H9 (cell line): ENCODE measurements around the gene HSD17B12. TPM values are rescaled to one million over a fixed set of nuclear protein-coding genes. Genes with fewer than 3 reads are reported as not detected.

Experiments used
- DNase-seq: peaks from one replicate; pipeline ENCODE4 v3.0.0-alpha.2; 2017
- H2AFZ ChIP-seq: one replicate; pipeline ENCODE4 v1.6.1; 2013; ENCODE audit warnings: mild to moderate bottlenecking, low read length, control low read depth, moderate library complexity
- H2AK5ac ChIP-seq: 2 replicates; pipeline ENCODE4 v1.6.1; 2013; ENCODE audit warnings: low read length, control low read depth, mixed read lengths; ENCODE audit not compliant: insufficient read length
- H2BK120ac ChIP-seq: one replicate; pipeline ENCODE4 v1.6.1; 2013; ENCODE audit warnings: low read depth, mild to moderate bottlenecking, low read length, control low read depth, inconsistent platforms; ENCODE audit not compliant: poor library complexity, severe bottlenecking
- H2BK12ac ChIP-seq: 2 replicates; pipeline ENCODE4 v1.6.1; 2013; ENCODE audit warnings: low read length, control low read depth, mixed read lengths, low read depth; ENCODE audit not compliant: insufficient read length
- H2BK15ac ChIP-seq: 2 replicates; pipeline ENCODE4 v1.6.1; 2013; ENCODE audit warnings: low read depth, low read length, control low read depth
- H2BK20ac ChIP-seq: one replicate; pipeline ENCODE4 v1.6.1; 2013; ENCODE audit warnings: low read depth, mild to moderate bottlenecking, low read length, control low read depth, inconsistent platforms; ENCODE audit not compliant: poor library complexity, severe bottlenecking
- H2BK5ac ChIP-seq: 2 replicates; pipeline ENCODE4 v1.6.1; 2013; ENCODE audit warnings: low read length, control low read depth, mixed read lengths; ENCODE audit not compliant: insufficient read length
- H3K14ac ChIP-seq: 2 replicates; pipeline ENCODE4 v1.6.1; 2013; ENCODE audit warnings: low read length, control low read depth; ENCODE audit not compliant: insufficient read depth
- H3K18ac ChIP-seq: 2 replicates; pipeline ENCODE4 v1.6.1; 2013; ENCODE audit warnings: low read depth, mild to moderate bottlenecking, mixed read lengths, low read length, control low read depth; ENCODE audit not compliant: insufficient read length
- H3K23ac ChIP-seq: 2 replicates; pipeline ENCODE4 v1.6.1; 2013; ENCODE audit warnings: low read length, control low read depth, mixed read lengths, low read depth; ENCODE audit not compliant: insufficient read length
- H3K23me2 ChIP-seq: 2 replicates; pipeline ENCODE4 v1.6.1; 2013; ENCODE audit warnings: low read depth, mild to moderate bottlenecking, mixed read lengths, low read length, control low read depth; ENCODE audit not compliant: insufficient read length, poor library complexity, severe bottlenecking
- H3K27ac ChIP-seq: 2 replicates; pipeline ENCODE4 v1.5.1; 2013; ENCODE audit warnings: low read length, control low read depth, mixed read lengths, low read depth; ENCODE audit not compliant: insufficient read length
- H3K27me3 ChIP-seq: 2 replicates; pipeline ENCODE4 v1.6.1; 2013; ENCODE audit warnings: low read length, control low read depth, inconsistent platforms; ENCODE audit not compliant: insufficient read depth
- H3K4ac ChIP-seq: 2 replicates; pipeline ENCODE4 v1.6.1; 2013; ENCODE audit warnings: low read depth, mild to moderate bottlenecking, control low read depth, inconsistent platforms, low read length, moderate library complexity
- H3K4me1 ChIP-seq: 2 replicates; pipeline ENCODE4 v1.6.1; 2013; ENCODE audit warnings: low read length, control low read depth, inconsistent platforms; ENCODE audit not compliant: insufficient read depth
- H3K4me2 ChIP-seq: 2 replicates; pipeline ENCODE4 v1.6.1; 2013; ENCODE audit warnings: low read length, control low read depth, mixed read lengths; ENCODE audit not compliant: insufficient read length, insufficient read depth
- H3K56ac ChIP-seq: 2 replicates; pipeline ENCODE4 v1.6.1; 2013; ENCODE audit warnings: low read depth, mild to moderate bottlenecking, mixed read lengths, low read length, control low read depth; ENCODE audit not compliant: insufficient read length
- H3K79me1 ChIP-seq: 2 replicates; pipeline ENCODE4 v1.6.1; 2013; ENCODE audit warnings: low read depth, mild to moderate bottlenecking, moderate library complexity, low read length, control low read depth, inconsistent platforms; ENCODE audit not compliant: insufficient read depth, poor library complexity, severe bottlenecking
- H3K79me2 ChIP-seq: 2 replicates; pipeline ENCODE4 v1.6.1; 2013; ENCODE audit warnings: low read length, control low read depth, inconsistent platforms; ENCODE audit not compliant: insufficient read depth
- H3K9ac ChIP-seq: 2 replicates; pipeline ENCODE4 v1.6.1; 2013; ENCODE audit warnings: low read length, control low read depth, mixed read lengths; ENCODE audit not compliant: insufficient read length; ENCODE audit errors: extremely low read depth
- H3K9me3 ChIP-seq: one replicate; pipeline ENCODE4 v1.6.1; 2013; ENCODE audit warnings: low read depth, low read length, inconsistent platforms; ENCODE audit not compliant: control insufficient read depth
- H3T11ph ChIP-seq: one replicate; pipeline ENCODE4 v1.6.1; 2013; ENCODE audit warnings: mild to moderate bottlenecking, low read length, control low read depth, inconsistent platforms
- H4K20me1 ChIP-seq: one replicate; pipeline ENCODE4 v1.6.1; 2013; ENCODE audit not compliant: control insufficient read depth, insufficient read length, insufficient read depth
- H4K5ac ChIP-seq: 2 replicates; pipeline ENCODE4 v1.6.1; 2013; ENCODE audit warnings: low read depth, mild to moderate bottlenecking, mixed read lengths, low read length, control low read depth; ENCODE audit not compliant: insufficient read length
- H4K8ac ChIP-seq: replicated peaks from 2 replicates; pipeline ENCODE4 v1.6.1; 2013; ENCODE audit warnings: low read length, control low read depth, mixed read lengths, low read depth; ENCODE audit not compliant: insufficient read length
- H4K91ac ChIP-seq: 2 replicates; pipeline ENCODE4 v1.6.1; 2013; ENCODE audit warnings: low read depth, mild to moderate bottlenecking, moderate library complexity, mixed read lengths, low read length, control low read depth; ENCODE audit not compliant: insufficient read length
- H3K27ac Mint-ChIP-seq, 3 experiments: 2 replicates in 2 of 3; 3 replicates in 1 of 3; pipeline ENCODE4 v1.8.0; 2020 to 2021; ENCODE audit warnings: mixed read lengths in 3 of 3, mild to moderate bottlenecking in 1 of 3, moderate library complexity in 1 of 3
- H3K27me3 Mint-ChIP-seq: 2 replicates; pipeline ENCODE4 v1.8.0; 2021; ENCODE audit warnings: low read depth, mild to moderate bottlenecking, moderate library complexity, mixed read lengths
- H3K36me3 Mint-ChIP-seq, 3 experiments: 2 replicates in 2 of 3; 3 replicates in 1 of 3; pipeline ENCODE4 v1.8.0; 2020 to 2021; ENCODE audit warnings: low read depth in 3 of 3, mixed read lengths in 3 of 3; ENCODE audit not compliant: insufficient read depth in 1 of 3
- H3K4me1 Mint-ChIP-seq, 2 experiments: 2 replicates each; pipeline ENCODE4 v1.8.0; 2020; ENCODE audit warnings: mixed read lengths in 2 of 2
- H3K4me3 Mint-ChIP-seq, 2 experiments: 2 replicates in 1 of 2; 3 replicates in 1 of 2; pipeline ENCODE4 v1.8.0; 2020 to 2021; ENCODE audit warnings: mild to moderate bottlenecking in 2 of 2, mixed read lengths in 2 of 2, moderate library complexity in 1 of 2
- H3K9me3 Mint-ChIP-seq, 2 experiments: 2 replicates in 1 of 2; 3 replicates in 1 of 2; pipeline ENCODE4 v1.8.0; 2020; ENCODE audit warnings: mild to moderate bottlenecking in 2 of 2, mixed read lengths in 2 of 2, moderate library complexity in 1 of 2
- WGBS: extraction: QIAGEN DNeasy Blood & Tissue Kit; methylation state at CpG from one replicate; pipeline ENCODE4 v1.1.7; 2013; ENCODE audit warnings: missing lambda C conversion rate, low lambda C conversion rate, mixed read lengths; ENCODE audit not compliant: insufficient read length; ENCODE audit errors: extremely low coverage; 5-methylcytosine and 5-hydroxymethylcytosine counted together
- total RNA-seq: library from RNA; stranded (reverse); gene quantifications from 2 replicates; pipeline ENCODE4 v1.2.1, GENCODE V29; 2021
- TF ChIP-seq, protein P1 (sequence below): fragments of 200-600 bp; sonication (generic); conservative IDR thresholded peaks from 3 replicates; pipeline ENCODE4 v1.8.0; 2021; ENCODE audit warnings: antibody characterized with exemption, mild to moderate bottlenecking

Gene HSD17B12
- total RNA-seq, 1 experiment from 2014 or later = 111 TPM

DNA sequence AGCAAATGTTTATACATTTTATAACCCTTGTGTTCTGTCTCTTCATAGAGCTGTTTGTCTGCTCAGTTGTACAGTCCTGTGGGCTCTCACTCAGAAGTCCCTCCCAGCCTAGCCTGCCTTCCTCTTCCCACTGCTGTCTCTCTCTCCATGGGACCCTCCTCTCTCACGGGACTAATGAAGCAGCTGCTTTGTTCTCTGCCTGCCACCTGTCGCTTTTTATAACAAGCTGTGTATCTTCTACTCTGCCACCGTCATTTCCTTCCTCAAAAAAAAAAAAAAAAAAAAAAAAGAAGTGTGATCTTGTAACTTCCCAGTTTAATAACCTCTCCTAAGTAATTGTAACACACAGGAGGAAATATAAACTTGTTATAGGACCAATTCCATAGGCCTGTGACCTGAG lies 107.9 kb downstream of the HSD17B12 start:
- H2BK12ac ChIP-seq = no peak overlapping the region
- no peak overlapping the region for H3T11ph ChIP-seq
- H4K8ac ChIP-seq = no peak overlapping the region
- H4K91ac ChIP-seq = no peak overlapping the region
- no peaks in the 10 kb centered on the region for H3K4me1 Mint-ChIP-seq
- H3K4ac ChIP-seq = no peak overlapping the region
- H4K20me1 ChIP-seq = no peaks in the 10 kb centered on the region
- H4K5ac ChIP-seq = no peak overlapping the region
- DNase-seq = no peak
- H3K23me2 ChIP-seq = no peaks in the 10 kb centered on the region
- H3K18ac ChIP-seq = no peak overlapping the region
- H3K4me3 Mint-ChIP-seq = no peak overlapping the region
- no peak overlapping the region for H2BK15ac ChIP-seq
- no peak overlapping the region for H3K9ac ChIP-seq
- no peak overlapping the region for H2BK120ac ChIP-seq
- H2AK5ac ChIP-seq = no peak overlapping the region
- H3K36me3 Mint-ChIP-seq = peaks cover 19 to 27% (median 23%) of the 10 kb centered on the region in 3 experiments
- no peak overlapping the region for H3K4me2 ChIP-seq
- H3K79me2 ChIP-seq = no peaks in the 10 kb centered on the region; the same call in 1 of the 2 replicates
- no CpG with 5 or more reads among the region's 3 CpGs for WGBS
- no peaks in the 10 kb centered on the region for H3K4me1 ChIP-seq
- H3K14ac ChIP-seq = no peak overlapping the region
- H2AFZ ChIP-seq = no peak overlapping the region
- no peaks in the 10 kb centered on the region for H3K27me3 Mint-ChIP-seq
- no peaks in the 10 kb centered on the region for H3K9me3 ChIP-seq
- H2BK20ac ChIP-seq = no peak overlapping the region
- no peak overlapping the region; a peak in 1 of 7 replicates for H3K27ac Mint-ChIP-seq
- H3K27ac ChIP-seq = no peak overlapping the region
- peaks cover 2% of the 10 kb centered on the region for H3K79me1 ChIP-seq
- TF ChIP-seq, protein P1, sequence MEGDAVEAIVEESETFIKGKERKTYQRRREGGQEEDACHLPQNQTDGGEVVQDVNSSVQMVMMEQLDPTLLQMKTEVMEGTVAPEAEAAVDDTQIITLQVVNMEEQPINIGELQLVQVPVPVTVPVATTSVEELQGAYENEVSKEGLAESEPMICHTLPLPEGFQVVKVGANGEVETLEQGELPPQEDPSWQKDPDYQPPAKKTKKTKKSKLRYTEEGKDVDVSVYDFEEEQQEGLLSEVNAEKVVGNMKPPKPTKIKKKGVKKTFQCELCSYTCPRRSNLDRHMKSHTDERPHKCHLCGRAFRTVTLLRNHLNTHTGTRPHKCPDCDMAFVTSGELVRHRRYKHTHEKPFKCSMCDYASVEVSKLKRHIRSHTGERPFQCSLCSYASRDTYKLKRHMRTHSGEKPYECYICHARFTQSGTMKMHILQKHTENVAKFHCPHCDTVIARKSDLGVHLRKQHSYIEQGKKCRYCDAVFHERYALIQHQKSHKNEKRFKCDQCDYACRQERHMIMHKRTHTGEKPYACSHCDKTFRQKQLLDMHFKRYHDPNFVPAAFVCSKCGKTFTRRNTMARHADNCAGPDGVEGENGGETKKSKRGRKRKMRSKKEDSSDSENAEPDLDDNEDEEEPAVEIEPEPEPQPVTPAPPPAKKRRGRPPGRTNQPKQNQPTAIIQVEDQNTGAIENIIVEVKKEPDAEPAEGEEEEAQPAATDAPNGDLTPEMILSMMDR = no peak
- H3K9me3 Mint-ChIP-seq = peaks cover 9 to 11% of the 10 kb centered on the region in 2 experiments
- H3K27me3 ChIP-seq = no peaks in the 10 kb centered on the region
- H2BK5ac ChIP-seq = no peak overlapping the region
- no peak overlapping the region for H3K56ac ChIP-seq
- no peak overlapping the region for H3K23ac ChIP-seq
